Heart left ventricle (tissue), 13 donors: Measurements from ENCODE around the gene NFE2L3.

Source experiments
- POLR2A ChIP-seq, 2 donors: fragments of 450-650 bp; IDR thresholded peaks; one replicate each; pipeline ENCODE4 v1.6.1; 2017; ENCODE audit warnings: antibody characterized with exemption in 2 of 2, mild to moderate bottlenecking in 2 of 2, moderate library complexity in 2 of 2
- TF ChIP-seq, protein P1 (sequence below), 12 donors: fragments of 200-600 bp; sonication (generic) in 4 of 12; IDR thresholded peaks; one replicate each; pipeline versions ENCODE4 v1.5.0 to v1.8.0; 2018 to 2022; ENCODE audit warnings: antibody characterized with exemption in 12 of 12, mild to moderate bottlenecking in 5 of 12
- donor health status: ischemic (EF 13 %, LVEDD 7.1; RV severe dilation, severe dysfunction).
- donor health status: DM: no; HTN: yes; CAD: no.
- donor health status: DM: no; HTN: no; CAD: no.
- donor health status: ischemic (EF 25% LVEDD 6.9; RV normal size, moderate dysfunction).
- donor health status: ischemic (EF 25% LVEDD 5.7; RV mildly dilated, moderate dysfunction).
- donor health status: ischemic (EF 35%, LVEDD 5.7; RV mildly dilated, moderate dysfunction).
- donor health status: nonischemic (EF 11% LVEDD 7.7; RV severe dilation, severe dysfunction).
- donor health status: DM: yes; HTN: yes; CAD: no.
- donor health status: PGD.
- donor health status: ischemic (EF 29% LVEDD 5.4; RV normal size, mild dysfunction).
- donor health status: nonischemic (EF 23%, LVEDD 6.1; RV moderate dilation, normal function).

DNA sequence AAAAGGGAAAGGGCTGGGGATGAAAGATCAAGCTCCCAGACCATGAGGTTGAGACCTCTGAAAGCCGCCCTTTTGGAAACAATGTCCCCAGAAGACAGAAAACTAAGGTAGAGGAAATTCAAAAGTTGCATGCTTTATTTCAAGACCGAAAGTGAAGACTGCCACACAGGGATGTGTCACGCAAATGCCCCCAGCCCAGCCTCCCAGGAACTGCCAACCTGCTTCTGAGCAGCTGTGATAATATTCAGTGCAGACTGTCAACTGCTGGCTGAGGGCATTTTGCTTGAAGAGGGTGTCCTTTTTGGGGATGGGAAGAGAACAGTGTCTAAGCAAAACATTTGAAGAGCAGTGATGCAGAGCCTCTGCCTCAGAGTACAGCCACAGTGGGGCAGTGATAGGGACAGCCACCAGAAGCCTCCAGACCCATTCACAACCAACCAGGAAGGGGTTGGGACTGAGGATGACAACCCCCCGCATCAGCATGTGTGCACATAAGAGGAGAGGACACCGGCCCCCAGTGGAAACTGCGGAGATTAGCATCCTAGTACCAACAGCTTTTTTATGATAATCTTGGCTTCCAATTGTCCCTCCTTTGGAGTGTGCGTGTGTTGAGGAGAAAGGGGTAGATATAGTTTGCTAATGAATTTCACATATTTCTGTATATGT lies 34.7 kb upstream of the NFE2L3 start:
- TF ChIP-seq, protein P1, sequence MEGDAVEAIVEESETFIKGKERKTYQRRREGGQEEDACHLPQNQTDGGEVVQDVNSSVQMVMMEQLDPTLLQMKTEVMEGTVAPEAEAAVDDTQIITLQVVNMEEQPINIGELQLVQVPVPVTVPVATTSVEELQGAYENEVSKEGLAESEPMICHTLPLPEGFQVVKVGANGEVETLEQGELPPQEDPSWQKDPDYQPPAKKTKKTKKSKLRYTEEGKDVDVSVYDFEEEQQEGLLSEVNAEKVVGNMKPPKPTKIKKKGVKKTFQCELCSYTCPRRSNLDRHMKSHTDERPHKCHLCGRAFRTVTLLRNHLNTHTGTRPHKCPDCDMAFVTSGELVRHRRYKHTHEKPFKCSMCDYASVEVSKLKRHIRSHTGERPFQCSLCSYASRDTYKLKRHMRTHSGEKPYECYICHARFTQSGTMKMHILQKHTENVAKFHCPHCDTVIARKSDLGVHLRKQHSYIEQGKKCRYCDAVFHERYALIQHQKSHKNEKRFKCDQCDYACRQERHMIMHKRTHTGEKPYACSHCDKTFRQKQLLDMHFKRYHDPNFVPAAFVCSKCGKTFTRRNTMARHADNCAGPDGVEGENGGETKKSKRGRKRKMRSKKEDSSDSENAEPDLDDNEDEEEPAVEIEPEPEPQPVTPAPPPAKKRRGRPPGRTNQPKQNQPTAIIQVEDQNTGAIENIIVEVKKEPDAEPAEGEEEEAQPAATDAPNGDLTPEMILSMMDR (IDR thresholded peaks at IDR 0.05): no peak
- no peak for TF ChIP-seq POLR2A (IDR thresholded peaks at IDR 0.05)
